B cell (primary cell): ENCODE results near the gene SPTB.

Experiments
- CTCF ChIP-seq: fragments of 200-600 bp; IDR thresholded peaks from one replicate; pipeline ENCODE4 v1.8.0; 2022; ENCODE audit warnings: antibody characterized with exemption, mild to moderate bottlenecking
- EZH2 ChIP-seq: IDR thresholded peaks from 2 replicates; pipeline ENCODE4 v1.6.1; 2012; ENCODE audit warnings: borderline replicate concordance, low read depth, mild to moderate bottlenecking, moderate library complexity, low read length; ENCODE audit not compliant: insufficient read depth, poor library complexity, severe bottlenecking

- TF ChIP-seq CTCF (no peak), EZH2 (no peak)
Observed at GRCh38 chr14:64914237-64915028, 34.7 kb upstream of the SPTB start, which contains the start of gene CHURC1.
